ENCODE results near the gene ASH1L.

The ASH1L gene

GRCh38 chr1:155285631-155286044 is 277.0 kb downstream of the ASH1L start:
- in situ Hi-C loops (cut with MboI; ENCODE audit: low sequenced_read_pairs), result no loop called here

All from HL-60/S4 treated with phorbol 12-myristate 13-acetate at 8.2 ng/mL for 4 days and 3 days (cell line).